Adipose tissue (tissue), 3 donors: ENCODE measurements around the gene MISP. TPM values are rescaled to one million over a fixed set of nuclear protein-coding genes. Genes with fewer than 3 reads are reported as not detected.
A peak's percentile ranks its signal among the peaks of the same experiment; 100 is the strongest.

Experiments
- H3K27ac ChIP-seq: one replicate; pipeline ENCODE4 v1.5.1; 2013; ENCODE audit warnings: low read depth, low read length
- WGBS, 3 donors: extraction: QIAGEN DNeasy Blood & Tissue Kit; methylation state at CpG; one replicate each; pipeline ENCODE4 v1.1.7; 2013; 5-methylcytosine and 5-hydroxymethylcytosine counted together
- polyA plus RNA-seq, 3 donors: library from polyadenylated mRNA; stranded (reverse); fragments of 200-250 nt; gene quantifications; one replicate each; pipeline ENCODE4 v1.2.3, GENCODE V29; 2013
- donor health status: healthy with polysubstance abuse.
- donor health status: Bipolar disorder and iron deficiency.
- donor health status: healthy.

The MISP gene
- polyA plus RNA-seq, 3 donors: 0.45 to 1.6 (median 1.0) TPM

DNA sequence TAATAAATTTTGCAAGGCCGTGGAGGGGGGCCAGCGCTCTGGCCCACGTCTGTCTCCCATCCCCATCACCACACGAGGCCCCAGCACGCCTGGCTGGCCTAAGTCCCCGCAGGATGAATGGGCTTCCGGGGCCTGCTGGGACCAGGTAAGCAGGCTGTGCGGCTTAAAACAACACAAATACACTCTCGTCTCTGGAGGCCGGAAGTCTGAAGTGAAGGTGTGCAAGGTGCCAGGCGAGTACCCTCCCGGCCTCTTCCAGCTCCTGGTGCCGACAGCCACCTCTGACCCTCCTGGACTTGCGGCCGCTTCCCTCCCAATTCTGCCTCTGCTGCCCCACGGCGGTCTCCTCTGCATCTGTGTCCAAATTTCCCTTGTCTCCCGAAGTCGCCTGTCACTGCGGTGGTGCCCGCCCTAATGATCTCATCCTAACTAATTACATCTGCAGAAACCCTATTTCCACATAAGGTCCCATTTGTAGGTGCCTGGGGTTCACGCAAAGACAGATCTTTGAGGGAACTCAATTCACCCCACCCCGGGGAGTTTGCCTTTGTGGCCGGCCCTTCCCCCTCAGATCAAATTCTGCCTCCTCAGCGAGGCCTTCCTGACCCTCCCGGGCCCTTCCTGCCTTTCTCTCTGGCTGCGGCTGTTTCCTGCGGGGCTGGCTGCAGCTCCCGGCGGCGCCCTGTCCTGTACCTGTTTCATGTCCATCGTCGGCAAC, 38.2 kb downstream of the MISP start:
- no peak overlapping the region for H3K27ac ChIP-seq
- WGBS, 3 donors: 16 to 54% (median 20%) methylated on average over 33 of the region's 33 CpGs

- no peak overlapping the region for H3K27ac ChIP-seq
- 59 to 84% (median 62%) methylated on average over 9 of the region's 9 CpGs for WGBS, 3 donors
Measured at GRCh38 chr19:789701-790060, 38.8 kb downstream of the MISP start.

DNA sequence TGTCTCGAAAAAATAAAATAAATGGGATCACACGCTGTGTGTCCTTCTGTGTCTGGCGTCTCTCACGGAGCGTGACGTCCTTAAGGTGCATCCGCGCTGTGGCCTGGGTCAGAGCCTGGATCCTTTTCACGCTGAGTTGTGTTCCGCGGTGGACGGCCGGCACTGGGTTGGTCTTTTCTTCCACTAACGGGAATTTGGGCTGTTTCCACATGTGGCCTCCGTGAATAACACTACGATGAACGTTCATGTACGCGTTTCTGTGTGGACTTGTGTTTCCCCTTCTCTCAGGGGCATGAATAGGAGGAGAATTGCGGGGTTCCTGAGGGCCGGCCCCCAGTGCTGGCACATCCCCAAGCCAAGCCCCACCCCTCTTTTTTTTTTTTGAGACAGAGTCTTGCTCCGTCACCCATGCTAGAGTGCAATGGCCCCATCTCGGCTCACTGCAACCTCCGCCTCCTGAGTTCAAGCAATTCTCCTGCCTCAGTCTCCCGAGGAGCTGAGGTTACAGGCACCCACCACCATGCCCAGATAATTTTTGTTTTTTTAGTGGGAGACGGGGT, 40.2 kb downstream of the MISP start:
- no peak overlapping the region for H3K27ac ChIP-seq
- WGBS, 3 donors: 67 to 84% (median 75%) methylated on average over 26 of the region's 26 CpGs

GRCh38 chr19:791567-792305, 40.8 kb downstream of the MISP start:
- no peak overlapping the region for H3K27ac ChIP-seq
- WGBS, 3 donors: 50 to 64% (median 52%) methylated on average over 6 to 8 of the region's 8 CpGs

DNA sequence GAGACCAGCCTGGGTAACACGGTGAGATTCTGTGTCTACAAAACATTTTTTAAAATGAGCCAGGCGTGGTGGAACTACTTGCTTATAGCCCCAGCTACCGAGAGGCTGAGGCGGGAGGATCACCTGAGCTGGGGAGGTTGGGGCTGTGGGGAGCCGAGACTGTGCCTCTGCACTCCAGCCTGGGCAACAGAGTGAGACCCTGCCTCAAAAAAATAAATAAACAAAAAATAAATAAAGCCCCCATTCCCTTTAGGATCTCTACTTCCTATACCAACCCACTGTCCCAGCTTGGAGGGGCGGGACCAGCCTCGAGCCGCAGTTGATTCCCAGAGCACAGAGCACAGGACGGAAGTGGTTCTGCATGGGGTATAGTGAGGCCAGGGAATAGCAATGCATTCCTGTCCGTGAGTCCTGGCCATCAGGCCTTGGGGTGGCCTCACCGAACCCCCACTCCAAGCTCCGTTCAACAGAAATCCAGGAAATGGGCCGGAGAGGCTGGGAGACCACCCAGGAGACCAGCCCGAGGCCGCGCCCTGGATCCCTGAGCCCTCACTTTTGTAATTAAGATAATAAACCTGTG, 41.5 kb downstream of the MISP start:
- WGBS, 3 donors: 67 to 72% (median 69%) methylated on average over 16 of the region's 16 CpGs
- no peak overlapping the region for H3K27ac ChIP-seq

DNA sequence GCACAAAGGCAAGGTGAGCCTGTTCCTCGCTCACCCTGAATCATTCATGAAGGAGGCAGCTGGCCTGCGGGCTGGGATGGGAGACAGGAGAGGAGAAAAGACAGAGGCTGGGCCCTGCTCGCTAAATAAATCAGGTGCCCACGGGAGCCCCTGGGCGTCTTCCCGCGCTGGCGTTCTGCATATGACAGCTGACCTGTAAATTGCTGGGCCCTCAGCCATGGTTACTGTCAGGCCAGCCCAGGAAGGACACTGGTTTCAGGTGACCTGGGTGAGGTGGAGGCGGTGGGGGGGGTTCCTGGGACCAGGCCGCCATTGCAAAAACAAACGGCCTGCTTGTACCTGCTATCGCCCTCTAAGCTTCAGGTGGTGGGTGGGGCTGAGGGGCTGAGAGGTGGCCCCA, 42.9 kb downstream of the MISP start:
- 93 to 96% (median 95%) methylated on average over 12 of the region's 12 CpGs for WGBS, 3 donors

GRCh38 chr19:795073-795611, 44.2 kb downstream of the MISP start:
- H3K27ac ChIP-seq: no peak overlapping the region
- WGBS, 3 donors: 74 to 82% (median 77%) methylated on average over 28 of the region's 28 CpGs

More for the DNA sequence above, 42.9 kb downstream of the MISP start:
- no peak overlapping the region for H3K27ac ChIP-seq

DNA sequence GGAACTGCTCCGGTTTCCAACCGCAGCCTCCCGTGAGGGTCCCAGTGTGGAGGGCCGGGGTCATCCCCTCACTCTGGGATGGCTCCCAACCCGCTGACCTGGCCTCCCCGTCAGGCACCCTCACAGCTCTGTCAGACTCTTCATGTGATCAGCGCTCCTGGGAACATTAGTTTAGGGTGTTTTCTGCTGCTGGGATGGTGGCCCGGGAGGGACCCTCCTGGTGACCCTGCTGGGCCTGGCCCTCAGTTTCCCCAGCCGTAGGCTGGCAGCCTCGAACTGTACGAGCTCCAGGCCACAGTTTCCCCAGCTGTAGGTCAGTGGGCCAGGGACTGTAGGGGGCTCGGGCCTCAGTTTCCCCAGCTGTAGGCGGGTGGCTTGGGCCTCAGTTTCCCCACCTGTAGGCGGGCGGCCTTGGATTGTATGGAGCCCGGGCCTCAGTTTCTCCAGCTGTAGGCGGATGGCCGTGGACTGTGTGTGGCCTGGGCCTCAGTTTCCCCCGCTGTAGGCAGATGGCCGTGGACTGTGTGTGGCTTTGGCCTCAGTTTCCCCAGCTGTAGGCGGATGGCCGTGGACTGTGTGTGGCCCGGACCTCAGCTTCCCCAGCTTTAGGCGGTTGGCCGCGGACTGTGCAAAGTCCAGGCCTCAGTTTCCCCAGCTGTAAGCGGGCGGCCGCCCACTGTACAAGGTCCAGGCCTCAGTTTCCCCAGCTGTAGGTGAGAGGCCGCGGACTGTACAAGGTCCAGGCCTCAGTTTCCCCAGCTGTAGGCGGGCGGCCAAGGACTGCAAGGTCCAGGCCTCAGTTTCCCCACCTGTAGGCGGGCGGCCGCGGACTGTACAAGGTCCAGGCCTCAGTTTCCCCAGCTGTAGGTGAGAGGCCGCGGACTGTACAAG, 45.0 kb downstream of the MISP start:
- no peak overlapping the region for H3K27ac ChIP-seq
- 75 to 82% (median 78%) methylated on average over 36 to 39 of the region's 39 CpGs for WGBS, 3 donors

DNA sequence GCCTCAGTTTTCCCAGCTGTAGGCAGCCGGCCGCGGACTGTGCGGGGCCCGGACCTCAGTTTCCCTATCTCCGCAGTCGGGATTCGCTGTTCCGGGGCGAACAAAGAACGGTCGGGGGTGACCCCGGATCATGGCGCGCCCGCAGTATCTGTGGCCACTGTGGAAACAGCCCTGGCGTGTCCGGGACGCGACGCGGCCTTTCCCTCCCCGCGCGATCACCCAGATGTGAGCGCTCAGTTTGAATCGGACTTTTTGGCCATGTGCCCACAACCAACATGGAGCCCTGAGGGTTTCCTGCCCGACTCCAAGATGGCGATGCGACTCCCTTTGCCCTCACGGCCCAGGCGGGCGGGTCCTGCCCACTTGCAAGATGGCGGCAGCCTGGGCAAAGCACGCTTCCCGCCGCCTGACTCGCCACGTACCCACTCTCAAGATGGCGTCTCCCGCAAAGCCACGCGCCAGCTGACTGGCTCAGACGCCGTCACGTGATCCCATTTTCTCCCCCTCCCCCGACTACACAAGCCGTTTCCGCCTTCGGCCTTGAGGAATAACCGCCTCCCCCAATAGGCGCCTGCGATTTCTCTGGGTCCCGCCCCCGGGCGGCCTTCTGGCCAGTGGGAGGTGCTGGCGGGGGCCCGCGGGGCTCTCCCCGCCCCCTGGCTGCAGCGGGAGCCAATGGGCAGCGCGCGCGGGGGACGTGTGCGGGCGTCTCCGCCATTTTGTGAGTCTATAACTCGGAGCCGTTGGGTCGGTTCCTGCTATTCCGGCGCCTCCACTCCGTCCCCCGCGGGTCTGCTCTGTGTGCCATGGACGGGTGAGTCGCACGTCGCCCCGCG, 46.0 kb downstream of the MISP start, which contains the start of gene PTBP1:
TSS of gene PTBP1 (plus strand) at position 761 of the 836 bp plus-strand sequence. CDS start at position 807, 46 bp downstream.
- H3K27ac ChIP-seq: peak within 1 kb of the TSS; percentile 90
- 0 to 1% (median 1%) methylated on average over 73 to 83 of the region's 83 CpGs for WGBS, 3 donors

- peak overlapping the region; percentile 90 for H3K27ac ChIP-seq
- WGBS, 3 donors: 0 to 1% (median 0%) methylated on average over 72 to 128 of the region's 129 CpGs
Measured at GRCh38 chr19:797528-798414, 46.9 kb downstream of the MISP start.

GRCh38 chr19:798415-799075, 47.6 kb downstream of the MISP start:
- no peak overlapping the region for H3K27ac ChIP-seq

DNA sequence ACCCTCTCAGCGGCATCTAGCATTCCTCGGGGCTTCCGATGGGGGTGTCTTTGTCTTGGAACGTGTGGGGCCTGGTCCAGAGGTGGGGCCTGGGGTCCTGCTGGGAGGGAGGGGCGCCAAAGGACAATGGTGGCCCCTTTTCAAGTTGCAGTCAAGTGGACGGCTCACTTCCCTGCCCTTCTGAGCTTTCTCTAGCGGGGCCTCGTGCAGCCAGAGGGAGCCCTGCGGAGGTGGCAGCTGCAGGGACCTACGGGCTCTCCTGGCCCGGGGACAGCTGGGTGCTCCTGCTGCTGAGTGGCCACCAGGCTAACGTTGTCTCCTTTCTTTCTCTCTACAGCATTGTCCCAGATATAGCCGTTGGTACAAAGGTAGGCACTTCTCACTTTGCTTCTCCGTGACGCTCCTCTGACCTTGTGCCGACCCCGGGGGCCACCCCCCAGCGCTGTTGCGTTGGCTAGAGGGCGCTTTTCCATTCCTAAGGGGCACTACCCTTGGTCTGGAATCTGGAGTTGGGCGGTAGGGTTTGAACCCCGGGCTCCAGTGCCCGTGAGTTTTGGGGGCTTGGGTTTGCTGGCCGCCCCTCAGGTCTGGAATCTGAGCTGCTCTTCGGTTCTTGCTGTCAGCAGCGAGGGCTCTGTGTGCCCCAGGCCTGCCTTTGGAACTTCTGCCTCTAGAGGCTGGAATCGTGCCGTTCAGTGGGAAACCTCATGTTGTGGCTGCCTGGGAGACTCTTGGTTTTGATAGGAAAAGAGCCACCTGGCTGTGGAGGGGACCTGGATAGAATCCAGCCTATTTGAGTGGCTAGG, 48.4 kb downstream of the MISP start:
- no peak overlapping the region for H3K27ac ChIP-seq

More at GRCh38 chr19:798415-799075, 47.6 kb downstream of the MISP start:
- 0 to 2% (median 1%) methylated on average over 42 to 44 of the region's 44 CpGs for WGBS, 3 donors

DNA sequence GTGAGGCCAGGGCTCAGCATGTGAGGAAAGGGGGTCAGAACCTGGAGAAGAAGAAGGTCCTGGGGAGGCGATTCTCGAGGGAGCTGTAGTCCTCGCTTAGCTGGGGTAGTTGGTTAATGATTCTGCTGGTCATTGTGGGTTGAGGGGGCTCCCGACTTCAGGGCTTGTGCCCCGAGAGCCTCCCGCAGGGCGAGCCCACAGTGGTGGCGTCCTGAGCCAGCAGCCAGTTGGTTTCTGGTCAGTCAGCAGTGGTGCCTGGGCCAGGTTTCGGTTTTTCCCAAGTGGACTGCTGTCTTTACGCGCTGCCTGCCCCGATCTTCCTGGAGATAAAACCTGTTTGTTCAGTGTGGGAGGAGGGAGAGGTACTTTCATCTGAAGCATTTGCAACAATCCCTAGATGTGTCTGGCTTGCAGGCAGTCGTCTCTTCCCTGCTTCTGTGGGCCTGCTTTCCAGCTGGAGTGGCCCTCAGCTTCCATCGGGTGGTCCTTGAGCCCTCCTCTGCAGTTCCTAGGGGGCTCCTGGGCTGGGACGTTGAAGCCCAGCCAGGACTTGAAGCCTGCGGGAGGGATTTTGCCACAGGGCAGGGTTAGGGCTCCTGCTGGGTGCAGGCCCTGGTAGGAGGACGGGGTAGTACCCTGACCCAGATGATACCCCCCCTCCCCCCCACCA, 49.6 kb downstream of the MISP start:
- WGBS, 3 donors: 20 to 38% (median 33%) methylated on average over 17 of the region's 17 CpGs

More for the DNA sequence above, 48.4 kb downstream of the MISP start:
- 8 to 13% (median 11%) methylated on average over 28 of the region's 28 CpGs for WGBS, 3 donors

More for the DNA sequence above, 49.6 kb downstream of the MISP start:
- no peak overlapping the region for H3K27ac ChIP-seq
